Activated CD8-positive, alpha-beta T cell treated with anti-CD3 and anti-CD28 coated beads for 36 hours (primary cell): Measurements from ENCODE around the gene SH3BP5L. TPM values are rescaled to one million over a fixed set of nuclear protein-coding genes. Genes with fewer than 3 reads are reported as not detected.

ENCODE experiments used
- ATAC-seq: fragments of 200-7000 bp; cut with Tn5 transposase; one replicate; pipeline ENCODE4 v1.10.0; 2021; ENCODE audit warnings: mild to moderate bottlenecking, moderate library complexity
- CTCF ChIA-PET: fragments of 350-600 bp; sonication (Branson Sonifier 250); formaldehyde crosslinking; loops from one replicate; lab custom pipeline; 2021; ENCODE audit warnings: antibody characterized with exemption; lab: Charles Lee
- POLR2A ChIA-PET: fragments of 350-600 bp; sonication (Branson Sonifier 250); formaldehyde crosslinking; loops from one replicate; lab custom pipeline; 2021; ENCODE audit warnings: antibody characterized with exemption; lab: Charles Lee
- DNase-seq: peaks from one replicate; pipeline ENCODE4 v3.0.0-alpha.2; 2020
- H3K27ac Mint-ChIP-seq: one replicate; pipeline ENCODE4 v1.8.0; 2021; ENCODE audit warnings: mild to moderate bottlenecking, mixed read lengths
- H3K27me3 Mint-ChIP-seq: one replicate; pipeline ENCODE4 v1.8.0; 2021; ENCODE audit warnings: mixed read lengths
- H3K36me3 Mint-ChIP-seq: one replicate; pipeline ENCODE4 v1.8.0; 2021; ENCODE audit warnings: low read depth, mixed read lengths
- H3K4me1 Mint-ChIP-seq: one replicate; pipeline ENCODE4 v1.8.0; 2021; ENCODE audit warnings: low read depth, mixed read lengths
- H3K4me3 Mint-ChIP-seq: one replicate; pipeline ENCODE4 v1.8.0; 2021; ENCODE audit warnings: mild to moderate bottlenecking, moderate library complexity, mixed read lengths
- H3K9me3 Mint-ChIP-seq: one replicate; pipeline ENCODE4 v1.8.0; 2021; ENCODE audit warnings: mixed read lengths
- intact Hi-C: fragments of 100-400 bp; cut with micrococcal nuclease; formaldehyde crosslinking; loops from one replicate; pipeline ENCODE4 v1.10.0; 2022
- total RNA-seq, 2 experiments: library from RNA; stranded (reverse); gene quantifications; one replicate each; pipeline ENCODE4 v1.2.3, GENCODE V29; 2021
- TF ChIP-seq, protein P1 (sequence below): fragments of 200-600 bp; IDR thresholded peaks from one replicate; pipeline ENCODE4 v1.8.0; 2022; ENCODE audit warnings: antibody characterized with exemption, mild to moderate bottlenecking

Gene SH3BP5L
- total RNA-seq, 2 experiments from 2014 or later = 16.2 to 18.3 TPM

DNA sequence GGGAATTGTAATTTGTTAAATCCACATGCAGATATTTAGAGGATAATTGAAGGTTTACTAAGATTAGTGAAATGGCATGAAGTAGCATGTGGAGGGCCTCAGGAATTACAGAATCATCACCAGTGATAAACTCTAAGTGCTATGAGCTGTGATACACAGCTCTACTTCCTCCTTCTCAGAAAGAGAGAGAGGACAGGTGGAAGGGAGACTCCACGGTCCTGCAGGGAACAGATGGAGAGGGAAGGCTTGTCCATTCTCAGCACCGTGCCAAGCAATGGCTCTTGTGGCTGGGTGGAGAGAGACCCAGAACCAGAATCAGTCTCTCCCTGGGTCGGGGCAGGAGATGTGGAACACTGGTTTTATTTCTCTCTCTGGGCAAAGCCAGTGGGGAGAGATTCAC lies 42.3 kb downstream of the SH3BP5L start:
- DNase-seq = no peak
- Mint-ChIP-seq H3K27me3 (peaks cover 11% of the 10 kb centered on the region), H3K4me3 (no peak overlapping the region), H3K4me1 (no peaks in the 10 kb centered on the region), H3K27ac (no peak overlapping the region), H3K36me3 (no peaks in the 10 kb centered on the region), H3K9me3 (peaks cover 4% of the 10 kb centered on the region)
- TF ChIP-seq, protein P1, sequence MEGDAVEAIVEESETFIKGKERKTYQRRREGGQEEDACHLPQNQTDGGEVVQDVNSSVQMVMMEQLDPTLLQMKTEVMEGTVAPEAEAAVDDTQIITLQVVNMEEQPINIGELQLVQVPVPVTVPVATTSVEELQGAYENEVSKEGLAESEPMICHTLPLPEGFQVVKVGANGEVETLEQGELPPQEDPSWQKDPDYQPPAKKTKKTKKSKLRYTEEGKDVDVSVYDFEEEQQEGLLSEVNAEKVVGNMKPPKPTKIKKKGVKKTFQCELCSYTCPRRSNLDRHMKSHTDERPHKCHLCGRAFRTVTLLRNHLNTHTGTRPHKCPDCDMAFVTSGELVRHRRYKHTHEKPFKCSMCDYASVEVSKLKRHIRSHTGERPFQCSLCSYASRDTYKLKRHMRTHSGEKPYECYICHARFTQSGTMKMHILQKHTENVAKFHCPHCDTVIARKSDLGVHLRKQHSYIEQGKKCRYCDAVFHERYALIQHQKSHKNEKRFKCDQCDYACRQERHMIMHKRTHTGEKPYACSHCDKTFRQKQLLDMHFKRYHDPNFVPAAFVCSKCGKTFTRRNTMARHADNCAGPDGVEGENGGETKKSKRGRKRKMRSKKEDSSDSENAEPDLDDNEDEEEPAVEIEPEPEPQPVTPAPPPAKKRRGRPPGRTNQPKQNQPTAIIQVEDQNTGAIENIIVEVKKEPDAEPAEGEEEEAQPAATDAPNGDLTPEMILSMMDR = no peak
- ATAC-seq = no peak
- POLR2A ChIA-PET = no interaction called here
- intact Hi-C loops = no loop called here
- CTCF ChIA-PET = no interaction called here

DNA sequence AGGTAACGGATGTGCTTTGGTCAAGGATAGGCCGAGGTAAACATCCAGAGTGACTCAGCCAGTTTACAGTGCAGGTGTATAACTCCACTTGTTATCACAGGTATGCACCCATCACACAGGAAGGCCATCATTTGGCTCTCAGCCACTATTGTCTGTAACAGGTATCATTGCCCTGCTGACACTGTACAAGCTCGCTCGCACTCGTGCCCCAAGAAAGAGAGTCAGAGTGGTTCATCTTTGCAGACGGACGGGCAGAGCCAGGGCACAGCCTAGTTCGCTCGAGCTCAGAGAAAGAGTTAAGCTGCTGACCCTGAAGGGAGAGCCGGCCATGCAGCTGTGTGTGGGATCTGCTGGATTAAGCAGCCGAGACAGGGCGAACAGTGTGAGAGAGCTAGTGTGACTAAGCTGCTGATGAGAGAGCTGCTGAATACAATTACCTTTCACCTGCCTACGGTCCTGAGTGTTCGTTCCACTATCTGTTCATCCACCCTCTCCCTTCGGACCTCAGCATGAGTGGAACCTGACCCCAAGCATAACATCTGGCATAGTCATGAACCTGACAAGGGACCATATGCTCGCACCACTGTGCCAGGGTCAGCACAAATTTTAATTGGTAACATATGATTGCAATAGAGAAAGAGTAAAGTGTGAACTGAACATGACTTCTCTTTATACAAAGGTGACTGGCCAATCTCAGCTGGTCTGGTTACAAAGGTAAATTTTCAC lies 43.1 kb downstream of the SH3BP5L start:
- H3K36me3 Mint-ChIP-seq = no peaks in the 10 kb centered on the region
- no peak overlapping the region for H3K27ac Mint-ChIP-seq
- H3K9me3 Mint-ChIP-seq = peaks cover 6% of the 10 kb centered on the region
- ChIA-PET POLR2A (no interaction called here), CTCF (no interaction called here)
- no peaks in the 10 kb centered on the region for H3K4me1 Mint-ChIP-seq
- intact Hi-C loops = no loop called here
- TF ChIP-seq, protein P1 = no peak
- peaks cover 11% of the 10 kb centered on the region for H3K27me3 Mint-ChIP-seq
- H3K4me3 Mint-ChIP-seq = no peak overlapping the region
- ATAC-seq = no peak
- DNase-seq = no peak

DNA sequence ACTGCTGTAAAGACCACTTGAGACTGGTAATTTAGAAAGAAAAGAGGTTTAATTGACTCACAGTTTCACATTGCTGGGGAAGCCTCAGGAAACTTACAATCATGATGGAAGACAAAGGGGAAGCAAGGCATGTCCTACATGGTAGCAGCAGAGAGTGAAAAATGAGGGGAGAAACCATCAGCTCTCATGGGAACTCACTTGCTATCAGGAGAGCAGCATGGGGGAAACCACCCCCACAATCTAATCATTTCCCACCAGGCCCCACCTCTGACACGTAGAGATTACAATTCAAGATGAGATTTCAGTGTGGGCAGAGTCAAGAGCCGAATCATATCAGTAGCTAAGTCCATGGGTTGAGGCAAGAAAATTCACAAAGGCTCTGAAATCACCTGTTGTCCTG lies 46.4 kb downstream of the SH3BP5L start:
- no peaks in the 10 kb centered on the region for H3K36me3 Mint-ChIP-seq
- H3K4me1 Mint-ChIP-seq = no peaks in the 10 kb centered on the region
- ChIA-PET CTCF (no interaction called here), POLR2A (no interaction called here)
- no peak overlapping the region for H3K4me3 Mint-ChIP-seq
- H3K27me3 Mint-ChIP-seq = peaks cover 11% of the 10 kb centered on the region
- intact Hi-C loops = no loop called here
- TF ChIP-seq, protein P1 = no peak
- H3K27ac Mint-ChIP-seq = no peak overlapping the region
- ATAC-seq (no peak), DNase-seq (no peak)
- peaks cover 16% of the 10 kb centered on the region for H3K9me3 Mint-ChIP-seq

DNA sequence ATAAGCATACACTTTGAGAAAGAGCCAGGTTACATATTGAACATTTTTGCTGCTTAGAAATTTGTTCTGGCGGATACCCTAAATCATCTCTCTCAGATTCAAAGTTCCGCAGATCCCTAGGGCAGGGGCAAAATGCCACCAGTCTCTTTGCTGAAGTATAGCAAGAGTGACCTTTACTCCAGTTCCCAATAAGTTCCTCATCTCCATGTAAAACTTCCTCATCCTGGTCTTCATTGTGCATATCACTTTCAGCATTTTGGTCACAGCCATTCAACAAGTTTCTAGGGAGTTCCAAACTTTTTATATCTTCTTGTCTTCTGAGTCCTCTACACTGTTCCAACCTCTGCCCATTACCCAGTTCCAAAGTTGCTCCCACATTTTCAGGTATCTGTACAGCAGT lies 46.8 kb downstream of the SH3BP5L start:
- intact Hi-C loops = no loop called here
- DNase-seq (no peak), ATAC-seq (no peak)
- peaks cover 11% of the 10 kb centered on the region for H3K27me3 Mint-ChIP-seq
- H3K4me1 Mint-ChIP-seq = no peaks in the 10 kb centered on the region
- ChIA-PET CTCF (no interaction called here), POLR2A (no interaction called here)
- H3K27ac Mint-ChIP-seq = no peak overlapping the region
- H3K9me3 Mint-ChIP-seq = peaks cover 16% of the 10 kb centered on the region
- H3K4me3 Mint-ChIP-seq = no peak overlapping the region
- TF ChIP-seq, protein P1 = no peak
- no peaks in the 10 kb centered on the region for H3K36me3 Mint-ChIP-seq

DNA sequence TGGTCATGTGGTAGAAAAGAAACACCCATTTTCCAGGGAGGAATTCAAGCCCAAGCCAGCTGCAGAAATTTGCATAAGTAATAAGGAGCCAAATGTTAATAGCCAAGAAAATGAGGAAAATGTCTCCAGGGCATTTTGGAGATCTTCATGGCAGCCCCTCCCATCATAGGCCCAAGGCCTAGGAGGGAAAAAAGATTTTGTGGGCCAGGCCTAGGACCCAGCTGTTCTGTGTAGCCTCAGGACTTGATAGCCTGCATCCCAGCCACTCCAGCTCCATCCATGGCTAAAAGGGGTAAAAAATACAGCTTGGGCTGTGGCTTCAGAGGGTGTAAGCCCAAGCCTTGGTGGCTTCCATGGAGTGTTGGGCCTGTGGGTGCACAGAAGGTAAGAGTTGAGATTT lies 48.7 kb downstream of the SH3BP5L start:
- Mint-ChIP-seq H3K27me3 (peaks cover 9% of the 10 kb centered on the region), H3K4me3 (no peak overlapping the region), H3K27ac (no peak overlapping the region), H3K36me3 (no peaks in the 10 kb centered on the region), H3K9me3 (peaks cover 16% of the 10 kb centered on the region), H3K4me1 (no peaks in the 10 kb centered on the region)
- TF ChIP-seq, protein P1 = no peak
- DNase-seq (no peak), ATAC-seq (no peak)
- ChIA-PET CTCF (no interaction called here), POLR2A (no interaction called here)
- intact Hi-C loops = no loop called here
